ENCODE measurements around the gene ENPP5. TPM values are rescaled to one million over a fixed set of nuclear protein-coding genes. Genes with fewer than 3 reads are reported as not detected.
A peak's percentile ranks its signal among the peaks of the same experiment; 100 is the strongest.
"Not testable (repeated sequence)": the region's sequence is repeated elsewhere in the genome, so short reads cannot be mapped to it uniquely, and the experiment has no call there.

The ENPP5 gene
- total RNA-seq, 2 donors from 2014 or later, result 2.7 to 9.4 TPM

DNA sequence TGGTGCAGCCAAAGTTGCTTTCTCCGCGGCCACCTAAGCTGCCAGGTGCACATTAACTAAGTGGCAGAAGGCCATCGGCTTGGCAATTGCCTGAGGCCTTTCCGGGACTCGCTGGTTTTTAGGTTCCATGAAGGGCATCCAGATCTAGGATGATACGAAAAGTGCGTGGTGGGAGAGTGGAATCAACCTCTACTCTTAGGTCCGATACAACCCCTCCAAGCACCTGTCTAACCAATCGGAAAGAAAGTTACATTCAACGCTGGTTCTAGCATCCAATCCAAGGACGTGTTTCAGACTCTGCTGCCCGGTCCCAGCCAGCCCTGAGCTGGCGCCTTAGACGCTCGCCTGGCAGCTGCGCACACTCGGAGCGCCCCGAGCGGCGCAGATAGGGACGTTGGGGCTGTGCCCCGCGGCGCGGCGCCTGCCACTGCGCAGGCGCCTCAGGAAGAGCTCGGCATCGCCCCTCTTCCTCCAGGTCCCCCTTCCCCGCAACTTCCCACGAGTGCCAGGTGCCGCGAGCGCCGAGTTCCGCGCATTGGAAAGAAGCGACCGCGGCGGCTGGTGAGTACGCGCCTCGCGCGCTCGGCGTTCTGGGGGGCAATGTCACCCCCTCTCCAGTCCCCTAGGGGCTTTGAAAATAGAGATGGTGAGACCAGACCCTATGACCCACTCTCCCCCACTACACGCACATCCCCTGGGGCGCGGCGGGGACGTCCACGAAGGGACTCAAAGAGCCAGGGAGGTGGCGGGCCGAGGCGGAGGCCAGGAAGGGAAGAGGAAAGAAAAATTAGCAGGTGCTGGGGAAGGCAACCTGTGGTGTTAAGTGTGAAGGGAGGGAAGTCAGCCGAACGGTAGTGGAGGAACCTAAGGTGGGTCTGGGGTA, 40.9 kb downstream of the ENPP5 start, which contains the start of gene ENPP4:
Gene ENPP4 (plus strand): TSS at position 361 of the 883 bp plus-strand sequence. CDS start 9,595 bp downstream, outside the sequence.
- peak within 1 kb of the TSS; percentile 54 to 71 for H3K27ac ChIP-seq
- peak; percentile 97 for ATAC-seq (ENCODE audit: insufficient number of reproducible peaks, low FRiP score, low read depth)
- peak within 1 kb of the TSS; percentile 96 for H3K4me3 ChIP-seq
- DNase-seq (ENCODE audit: low spot score), result peak; percentile 52
- no peaks in the 10 kb centered on the region for H3K27me3 ChIP-seq (replicated peaks; ENCODE audit: insufficient read depth)
- H3K4me1 ChIP-seq (ENCODE audit: control insufficient read depth in 1 of 2, low read depth in 2 of 2), result peaks cover 8 to 14% of the 10 kb centered on the region in 2 donors
- H3K36me3 ChIP-seq, result no peaks in the 10 kb centered on the region
- no peaks in the 10 kb centered on the region for H3K9me3 ChIP-seq
- TF ChIP-seq, protein P1, sequence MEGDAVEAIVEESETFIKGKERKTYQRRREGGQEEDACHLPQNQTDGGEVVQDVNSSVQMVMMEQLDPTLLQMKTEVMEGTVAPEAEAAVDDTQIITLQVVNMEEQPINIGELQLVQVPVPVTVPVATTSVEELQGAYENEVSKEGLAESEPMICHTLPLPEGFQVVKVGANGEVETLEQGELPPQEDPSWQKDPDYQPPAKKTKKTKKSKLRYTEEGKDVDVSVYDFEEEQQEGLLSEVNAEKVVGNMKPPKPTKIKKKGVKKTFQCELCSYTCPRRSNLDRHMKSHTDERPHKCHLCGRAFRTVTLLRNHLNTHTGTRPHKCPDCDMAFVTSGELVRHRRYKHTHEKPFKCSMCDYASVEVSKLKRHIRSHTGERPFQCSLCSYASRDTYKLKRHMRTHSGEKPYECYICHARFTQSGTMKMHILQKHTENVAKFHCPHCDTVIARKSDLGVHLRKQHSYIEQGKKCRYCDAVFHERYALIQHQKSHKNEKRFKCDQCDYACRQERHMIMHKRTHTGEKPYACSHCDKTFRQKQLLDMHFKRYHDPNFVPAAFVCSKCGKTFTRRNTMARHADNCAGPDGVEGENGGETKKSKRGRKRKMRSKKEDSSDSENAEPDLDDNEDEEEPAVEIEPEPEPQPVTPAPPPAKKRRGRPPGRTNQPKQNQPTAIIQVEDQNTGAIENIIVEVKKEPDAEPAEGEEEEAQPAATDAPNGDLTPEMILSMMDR (IDR thresholded peaks at IDR 0.05), result no peak

DNA sequence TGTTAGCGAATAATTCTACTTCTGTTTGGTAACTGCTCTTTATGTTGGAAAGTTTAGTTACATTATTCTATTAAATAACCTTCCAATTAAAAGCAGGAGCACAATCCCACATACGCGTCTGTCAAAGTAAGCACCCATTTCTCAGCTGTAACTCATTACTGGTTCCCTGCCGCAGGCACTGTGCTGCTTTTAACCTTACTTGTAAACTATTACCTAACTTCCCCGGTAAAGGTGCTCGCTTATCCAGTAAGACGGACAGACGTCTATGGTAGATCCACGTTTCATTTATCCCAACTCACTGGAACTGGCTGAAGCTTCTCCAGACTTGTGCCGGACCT, 41.5 kb downstream of the ENPP5 start:
- H3K27ac ChIP-seq, result peak overlapping the region; percentile 54
- DNase-seq (ENCODE audit: low spot score), result no peak
- no peaks in the 10 kb centered on the region for H3K9me3 ChIP-seq
- peaks cover 8 to 14% of the 10 kb centered on the region in 2 donors for H3K4me1 ChIP-seq (ENCODE audit: control insufficient read depth in 1 of 2, low read depth in 2 of 2)
- H3K4me3 ChIP-seq, result peak overlapping the region; percentile 96
- H3K36me3 ChIP-seq, result no peaks in the 10 kb centered on the region
- TF ChIP-seq, protein P1 (IDR thresholded peaks at IDR 0.05), result no peak
- H3K27me3 ChIP-seq (replicated peaks; ENCODE audit: insufficient read depth), result no peaks in the 10 kb centered on the region
- no peak for ATAC-seq (ENCODE audit: insufficient number of reproducible peaks, low FRiP score, low read depth)

DNA sequence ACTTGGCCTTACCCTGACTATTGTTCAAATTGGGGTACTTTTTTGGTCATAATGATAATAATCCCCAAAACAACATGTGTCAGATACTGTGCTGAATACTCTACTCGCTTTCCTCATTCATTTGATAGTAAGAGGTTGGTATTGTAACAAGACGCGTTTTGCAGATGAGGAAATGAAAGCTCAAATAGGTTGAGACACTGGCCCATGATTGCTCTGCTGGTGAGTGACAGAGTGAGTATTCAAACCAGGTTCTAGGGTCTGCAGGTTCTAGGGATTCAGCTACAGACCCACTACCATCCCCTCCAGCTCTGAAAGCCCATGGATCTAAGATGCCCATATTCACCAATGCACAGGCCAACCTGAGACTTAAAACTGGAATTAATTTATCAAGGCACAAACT, 42.3 kb downstream of the ENPP5 start:
- ATAC-seq (ENCODE audit: insufficient number of reproducible peaks, low FRiP score, low read depth) (no peak), DNase-seq (ENCODE audit: low spot score) (no peak)
- TF ChIP-seq, protein P1 (IDR thresholded peaks at IDR 0.05), result no peak
- Histone ChIP-seq H3K4me1 (ENCODE audit: control insufficient read depth in 1 of 2, low read depth in 2 of 2) (peaks cover 8 to 14% of the 10 kb centered on the region in 2 donors), H3K9me3 (no peaks in the 10 kb centered on the region), H3K27me3 (replicated peaks; ENCODE audit: insufficient read depth) (no peaks in the 10 kb centered on the region), H3K27ac (no peak overlapping the region), H3K36me3 (no peaks in the 10 kb centered on the region), H3K4me3 (peak overlapping the region; percentile 96)

DNA sequence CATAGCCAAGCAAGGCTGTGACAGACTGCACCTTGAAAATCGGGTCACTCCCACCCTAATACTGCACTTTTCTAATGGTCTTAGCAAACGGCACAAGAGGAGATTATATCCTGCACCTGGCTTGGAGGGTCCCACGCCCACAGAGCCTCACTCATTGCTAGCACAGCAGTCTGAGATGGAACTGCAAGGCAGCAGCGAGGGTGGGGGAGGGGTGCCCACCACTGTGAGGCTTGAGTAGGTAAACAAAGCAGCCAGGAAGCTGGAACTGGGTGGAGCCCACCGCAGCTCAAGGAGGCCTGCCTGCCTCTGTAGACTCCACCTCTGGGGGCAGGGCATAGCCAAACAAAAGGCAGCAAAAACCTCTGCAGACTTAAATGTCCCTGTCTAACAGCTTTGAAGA, 51.1 kb downstream of the ENPP5 start:
- not testable (repeated sequence) for H3K27me3 ChIP-seq (replicated peaks; ENCODE audit: insufficient read depth); H3K4me3 ChIP-seq; H3K36me3 ChIP-seq; H3K9me3 ChIP-seq; ATAC-seq (ENCODE audit: insufficient number of reproducible peaks, low FRiP score, low read depth); H3K27ac ChIP-seq; DNase-seq (ENCODE audit: low spot score); H3K4me1 ChIP-seq (ENCODE audit: control insufficient read depth in 1 of 2, low read depth in 2 of 2)

DNA sequence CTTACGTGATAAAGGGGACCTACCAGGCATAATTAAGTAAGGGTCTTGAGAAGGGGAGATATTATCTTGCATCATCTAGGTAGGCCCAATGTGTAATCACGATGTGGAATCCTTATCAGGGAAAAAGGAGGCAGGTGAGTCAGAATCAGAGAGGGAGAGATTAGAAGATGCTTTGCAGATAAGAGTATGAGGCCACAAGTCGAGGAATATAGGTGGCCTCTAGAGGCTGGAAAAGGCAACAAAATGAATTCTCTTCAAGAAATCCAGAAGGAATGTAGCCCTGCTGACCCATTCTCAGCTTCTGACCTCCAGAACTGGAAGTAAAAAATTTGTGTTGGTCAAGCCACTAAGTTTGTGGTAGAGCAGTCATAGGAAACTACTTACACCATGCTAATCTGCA, 51.9 kb downstream of the ENPP5 start:
- DNase-seq (ENCODE audit: low spot score) (no peak), ATAC-seq (ENCODE audit: insufficient number of reproducible peaks, low FRiP score, low read depth) (no peak)
- Histone ChIP-seq H3K27ac (no peak overlapping the region), H3K9me3 (no peaks in the 10 kb centered on the region), H3K27me3 (replicated peaks; ENCODE audit: insufficient read depth) (no peaks in the 10 kb centered on the region), H3K4me3 (no peak overlapping the region), H3K4me1 (ENCODE audit: control insufficient read depth in 1 of 2, low read depth in 2 of 2) (no peaks in the 10 kb centered on the region), H3K36me3 (no peaks in the 10 kb centered on the region)
- TF ChIP-seq, protein P1 (IDR thresholded peaks at IDR 0.05), result no peak

Data from thoracic aorta (tissue), 2 donors.